H9 (cell line): ENCODE measurements around the gene ST6GAL1. TPM values are rescaled to one million over a fixed set of nuclear protein-coding genes. Genes with fewer than 3 reads are reported as not detected.

Experiments used
- DNase-seq: peaks from one replicate; pipeline ENCODE4 v3.0.0-alpha.2; 2017
- H2AFZ ChIP-seq: one replicate; pipeline ENCODE4 v1.6.1; 2013; ENCODE audit warnings: mild to moderate bottlenecking, low read length, control low read depth, moderate library complexity
- H2AK5ac ChIP-seq: 2 replicates; pipeline ENCODE4 v1.6.1; 2013; ENCODE audit warnings: low read length, control low read depth, mixed read lengths; ENCODE audit not compliant: insufficient read length
- H2BK120ac ChIP-seq: one replicate; pipeline ENCODE4 v1.6.1; 2013; ENCODE audit warnings: low read depth, mild to moderate bottlenecking, low read length, control low read depth, inconsistent platforms; ENCODE audit not compliant: poor library complexity, severe bottlenecking
- H2BK12ac ChIP-seq: 2 replicates; pipeline ENCODE4 v1.6.1; 2013; ENCODE audit warnings: low read length, control low read depth, mixed read lengths, low read depth; ENCODE audit not compliant: insufficient read length
- H2BK15ac ChIP-seq: 2 replicates; pipeline ENCODE4 v1.6.1; 2013; ENCODE audit warnings: low read depth, low read length, control low read depth
- H2BK20ac ChIP-seq: one replicate; pipeline ENCODE4 v1.6.1; 2013; ENCODE audit warnings: low read depth, mild to moderate bottlenecking, low read length, control low read depth, inconsistent platforms; ENCODE audit not compliant: poor library complexity, severe bottlenecking
- H2BK5ac ChIP-seq: 2 replicates; pipeline ENCODE4 v1.6.1; 2013; ENCODE audit warnings: low read length, control low read depth, mixed read lengths; ENCODE audit not compliant: insufficient read length
- H3K14ac ChIP-seq: 2 replicates; pipeline ENCODE4 v1.6.1; 2013; ENCODE audit warnings: low read length, control low read depth; ENCODE audit not compliant: insufficient read depth
- H3K18ac ChIP-seq: 2 replicates; pipeline ENCODE4 v1.6.1; 2013; ENCODE audit warnings: low read depth, mild to moderate bottlenecking, mixed read lengths, low read length, control low read depth; ENCODE audit not compliant: insufficient read length
- H3K23ac ChIP-seq: 2 replicates; pipeline ENCODE4 v1.6.1; 2013; ENCODE audit warnings: low read length, control low read depth, mixed read lengths, low read depth; ENCODE audit not compliant: insufficient read length
- H3K23me2 ChIP-seq: 2 replicates; pipeline ENCODE4 v1.6.1; 2013; ENCODE audit warnings: low read depth, mild to moderate bottlenecking, mixed read lengths, low read length, control low read depth; ENCODE audit not compliant: insufficient read length, poor library complexity, severe bottlenecking
- H3K27ac ChIP-seq: 2 replicates; pipeline ENCODE4 v1.5.1; 2013; ENCODE audit warnings: low read length, control low read depth, mixed read lengths, low read depth; ENCODE audit not compliant: insufficient read length
- H3K27me3 ChIP-seq: 2 replicates; pipeline ENCODE4 v1.6.1; 2013; ENCODE audit warnings: low read length, control low read depth, inconsistent platforms; ENCODE audit not compliant: insufficient read depth
- H3K4ac ChIP-seq: 2 replicates; pipeline ENCODE4 v1.6.1; 2013; ENCODE audit warnings: low read depth, mild to moderate bottlenecking, control low read depth, inconsistent platforms, low read length, moderate library complexity
- H3K4me1 ChIP-seq: 2 replicates; pipeline ENCODE4 v1.6.1; 2013; ENCODE audit warnings: low read length, control low read depth, inconsistent platforms; ENCODE audit not compliant: insufficient read depth
- H3K4me2 ChIP-seq: 2 replicates; pipeline ENCODE4 v1.6.1; 2013; ENCODE audit warnings: low read length, control low read depth, mixed read lengths; ENCODE audit not compliant: insufficient read length, insufficient read depth
- H3K56ac ChIP-seq: 2 replicates; pipeline ENCODE4 v1.6.1; 2013; ENCODE audit warnings: low read depth, mild to moderate bottlenecking, mixed read lengths, low read length, control low read depth; ENCODE audit not compliant: insufficient read length
- H3K79me1 ChIP-seq: 2 replicates; pipeline ENCODE4 v1.6.1; 2013; ENCODE audit warnings: low read depth, mild to moderate bottlenecking, moderate library complexity, low read length, control low read depth, inconsistent platforms; ENCODE audit not compliant: insufficient read depth, poor library complexity, severe bottlenecking
- H3K79me2 ChIP-seq: 2 replicates; pipeline ENCODE4 v1.6.1; 2013; ENCODE audit warnings: low read length, control low read depth, inconsistent platforms; ENCODE audit not compliant: insufficient read depth
- H3K9ac ChIP-seq: 2 replicates; pipeline ENCODE4 v1.6.1; 2013; ENCODE audit warnings: low read length, control low read depth, mixed read lengths; ENCODE audit not compliant: insufficient read length; ENCODE audit errors: extremely low read depth
- H3K9me3 ChIP-seq: one replicate; pipeline ENCODE4 v1.6.1; 2013; ENCODE audit warnings: low read depth, low read length, inconsistent platforms; ENCODE audit not compliant: control insufficient read depth
- H3T11ph ChIP-seq: one replicate; pipeline ENCODE4 v1.6.1; 2013; ENCODE audit warnings: mild to moderate bottlenecking, low read length, control low read depth, inconsistent platforms
- H4K20me1 ChIP-seq: one replicate; pipeline ENCODE4 v1.6.1; 2013; ENCODE audit not compliant: control insufficient read depth, insufficient read length, insufficient read depth
- H4K5ac ChIP-seq: 2 replicates; pipeline ENCODE4 v1.6.1; 2013; ENCODE audit warnings: low read depth, mild to moderate bottlenecking, mixed read lengths, low read length, control low read depth; ENCODE audit not compliant: insufficient read length
- H4K8ac ChIP-seq: replicated peaks from 2 replicates; pipeline ENCODE4 v1.6.1; 2013; ENCODE audit warnings: low read length, control low read depth, mixed read lengths, low read depth; ENCODE audit not compliant: insufficient read length
- H4K91ac ChIP-seq: 2 replicates; pipeline ENCODE4 v1.6.1; 2013; ENCODE audit warnings: low read depth, mild to moderate bottlenecking, moderate library complexity, mixed read lengths, low read length, control low read depth; ENCODE audit not compliant: insufficient read length
- H3K27ac Mint-ChIP-seq, 3 experiments: 2 replicates in 2 of 3; 3 replicates in 1 of 3; pipeline ENCODE4 v1.8.0; 2020 to 2021; ENCODE audit warnings: mixed read lengths in 3 of 3, mild to moderate bottlenecking in 1 of 3, moderate library complexity in 1 of 3
- H3K27me3 Mint-ChIP-seq: 2 replicates; pipeline ENCODE4 v1.8.0; 2021; ENCODE audit warnings: low read depth, mild to moderate bottlenecking, moderate library complexity, mixed read lengths
- H3K36me3 Mint-ChIP-seq, 3 experiments: 2 replicates in 2 of 3; 3 replicates in 1 of 3; pipeline ENCODE4 v1.8.0; 2020 to 2021; ENCODE audit warnings: low read depth in 3 of 3, mixed read lengths in 3 of 3; ENCODE audit not compliant: insufficient read depth in 1 of 3
- H3K4me1 Mint-ChIP-seq, 2 experiments: 2 replicates each; pipeline ENCODE4 v1.8.0; 2020; ENCODE audit warnings: mixed read lengths in 2 of 2
- H3K4me3 Mint-ChIP-seq, 2 experiments: 2 replicates in 1 of 2; 3 replicates in 1 of 2; pipeline ENCODE4 v1.8.0; 2020 to 2021; ENCODE audit warnings: mild to moderate bottlenecking in 2 of 2, mixed read lengths in 2 of 2, moderate library complexity in 1 of 2
- H3K9me3 Mint-ChIP-seq, 2 experiments: 2 replicates in 1 of 2; 3 replicates in 1 of 2; pipeline ENCODE4 v1.8.0; 2020; ENCODE audit warnings: mild to moderate bottlenecking in 2 of 2, mixed read lengths in 2 of 2, moderate library complexity in 1 of 2
- WGBS: extraction: QIAGEN DNeasy Blood & Tissue Kit; methylation state at CpG from one replicate; pipeline ENCODE4 v1.1.7; 2013; ENCODE audit warnings: missing lambda C conversion rate, low lambda C conversion rate, mixed read lengths; ENCODE audit not compliant: insufficient read length; ENCODE audit errors: extremely low coverage; 5-methylcytosine and 5-hydroxymethylcytosine counted together
- total RNA-seq: library from RNA; stranded (reverse); gene quantifications from 2 replicates; pipeline ENCODE4 v1.2.1, GENCODE V29; 2021
- TF ChIP-seq, protein P1 (sequence below): fragments of 200-600 bp; sonication (generic); conservative IDR thresholded peaks from 3 replicates; pipeline ENCODE4 v1.8.0; 2021; ENCODE audit warnings: antibody characterized with exemption, mild to moderate bottlenecking

Gene ST6GAL1
- total RNA-seq, 1 experiment from 2014 or later, result 139 TPM

DNA sequence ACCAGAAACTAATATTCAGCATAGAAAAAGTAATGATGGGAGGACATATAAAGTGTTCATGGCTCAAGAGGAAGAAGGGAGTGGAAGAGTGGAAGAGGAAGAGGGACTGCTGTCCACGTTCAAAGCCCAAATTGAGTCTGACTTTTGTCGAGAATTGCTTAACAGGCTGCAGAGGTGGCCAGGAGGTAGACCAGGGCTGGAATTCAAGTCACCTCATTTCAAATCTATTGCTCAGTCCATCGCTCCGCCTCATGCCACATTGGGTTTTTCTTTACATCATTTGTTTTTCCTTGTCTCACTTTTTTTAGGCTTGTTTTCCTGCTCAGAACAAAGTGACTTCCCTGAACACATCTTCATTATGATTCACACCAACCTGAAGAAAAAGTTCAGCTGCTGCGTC lies 112.0 kb downstream of the ST6GAL1 start:
- Histone ChIP-seq H4K20me1 (no peaks in the 10 kb centered on the region), H3K27ac (no peak overlapping the region), H2BK5ac (no peak overlapping the region), H2BK120ac (no peak overlapping the region), H3K79me1 (peaks cover 5% of the 10 kb centered on the region), H2BK20ac (no peak overlapping the region), H3K9me3 (no peaks in the 10 kb centered on the region), H4K8ac (no peak overlapping the region), H2AK5ac (no peak overlapping the region), H3K9ac (no peak overlapping the region), H4K5ac (no peak overlapping the region), H3K18ac (no peak overlapping the region), H3K23ac (no peak overlapping the region), H3K56ac (no peak overlapping the region), H2BK12ac (no peak overlapping the region), H3T11ph (no peak overlapping the region), H2AFZ (no peak overlapping the region), H4K91ac (no peak overlapping the region), H3K79me2 (no peaks in the 10 kb centered on the region), H2BK15ac (no peak overlapping the region), H3K4me1 (no peaks in the 10 kb centered on the region), H3K27me3 (no peaks in the 10 kb centered on the region), H3K4me2 (no peak overlapping the region), H3K23me2 (no peaks in the 10 kb centered on the region), H3K14ac (no peak overlapping the region), H3K4ac (no peak overlapping the region)
- Mint-ChIP-seq H3K27ac (peak overlapping the region in 2 of 3 experiments; percentile 1 to 39; a peak in 1 of 7 replicates), H3K4me1 (no peaks in the 10 kb centered on the region), H3K4me3 (no peak overlapping the region), H3K27me3 (no peaks in the 10 kb centered on the region), H3K9me3 (peaks cover 0 to 5% of the 10 kb centered on the region in 2 experiments; a peak in 2 of 5 replicates), H3K36me3 (peaks cover 57 to 87% (median 85%) of the 10 kb centered on the region in 3 experiments)
- TF ChIP-seq, protein P1, sequence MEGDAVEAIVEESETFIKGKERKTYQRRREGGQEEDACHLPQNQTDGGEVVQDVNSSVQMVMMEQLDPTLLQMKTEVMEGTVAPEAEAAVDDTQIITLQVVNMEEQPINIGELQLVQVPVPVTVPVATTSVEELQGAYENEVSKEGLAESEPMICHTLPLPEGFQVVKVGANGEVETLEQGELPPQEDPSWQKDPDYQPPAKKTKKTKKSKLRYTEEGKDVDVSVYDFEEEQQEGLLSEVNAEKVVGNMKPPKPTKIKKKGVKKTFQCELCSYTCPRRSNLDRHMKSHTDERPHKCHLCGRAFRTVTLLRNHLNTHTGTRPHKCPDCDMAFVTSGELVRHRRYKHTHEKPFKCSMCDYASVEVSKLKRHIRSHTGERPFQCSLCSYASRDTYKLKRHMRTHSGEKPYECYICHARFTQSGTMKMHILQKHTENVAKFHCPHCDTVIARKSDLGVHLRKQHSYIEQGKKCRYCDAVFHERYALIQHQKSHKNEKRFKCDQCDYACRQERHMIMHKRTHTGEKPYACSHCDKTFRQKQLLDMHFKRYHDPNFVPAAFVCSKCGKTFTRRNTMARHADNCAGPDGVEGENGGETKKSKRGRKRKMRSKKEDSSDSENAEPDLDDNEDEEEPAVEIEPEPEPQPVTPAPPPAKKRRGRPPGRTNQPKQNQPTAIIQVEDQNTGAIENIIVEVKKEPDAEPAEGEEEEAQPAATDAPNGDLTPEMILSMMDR, result no peak
- no CpG with 5 or more reads among the region's 5 CpGs for WGBS
- no peak for DNase-seq
